Measurements from ENCODE around the gene MAGI2. TPM values are rescaled to one million over a fixed set of nuclear protein-coding genes. Genes with fewer than 3 reads are reported as not detected.

MAGI2 gene
- total RNA-seq, 1 experiment from 2014 or later = 0.52 TPM

DNA sequence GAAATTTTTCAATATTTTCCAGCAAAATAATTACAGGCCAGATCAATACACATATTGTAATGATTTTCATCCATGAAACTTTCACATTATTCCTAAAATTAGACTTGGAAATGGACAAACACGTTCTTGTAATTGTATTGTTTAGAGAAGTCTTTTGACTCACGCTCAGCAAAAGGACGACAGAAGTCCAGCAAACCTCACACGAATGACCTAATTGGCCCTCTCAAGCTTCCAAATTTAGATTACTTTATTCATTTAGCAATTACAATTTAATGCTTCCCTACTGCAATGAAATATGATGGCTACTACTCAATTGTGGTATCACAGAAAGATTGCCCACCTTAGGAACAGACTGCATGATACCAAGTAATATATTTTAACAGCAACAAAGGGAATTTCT is 702.2 kb downstream of the MAGI2 start:
- no TSS peak for BruUV-seq (replicated peaks)
- H3K4me1 Mint-ChIP-seq (ENCODE audit: low read depth, unreplicated experiment) = no peaks in the 10 kb centered on the region
- CTCF ChIA-PET = no interaction called here
- H3K27ac Mint-ChIP-seq (ENCODE audit: unreplicated experiment) = no peak overlapping the region
- H3K36me3 Mint-ChIP-seq (ENCODE audit: insufficient read depth, unreplicated experiment) = no peaks in the 10 kb centered on the region
- no peak for DNase-seq
- H3K27me3 Mint-ChIP-seq (ENCODE audit: unreplicated experiment) = no peaks in the 10 kb centered on the region
- H3K4me3 Mint-ChIP-seq (ENCODE audit: low read depth, unreplicated experiment) = no peak overlapping the region
- TF ChIP-seq, protein P1, sequence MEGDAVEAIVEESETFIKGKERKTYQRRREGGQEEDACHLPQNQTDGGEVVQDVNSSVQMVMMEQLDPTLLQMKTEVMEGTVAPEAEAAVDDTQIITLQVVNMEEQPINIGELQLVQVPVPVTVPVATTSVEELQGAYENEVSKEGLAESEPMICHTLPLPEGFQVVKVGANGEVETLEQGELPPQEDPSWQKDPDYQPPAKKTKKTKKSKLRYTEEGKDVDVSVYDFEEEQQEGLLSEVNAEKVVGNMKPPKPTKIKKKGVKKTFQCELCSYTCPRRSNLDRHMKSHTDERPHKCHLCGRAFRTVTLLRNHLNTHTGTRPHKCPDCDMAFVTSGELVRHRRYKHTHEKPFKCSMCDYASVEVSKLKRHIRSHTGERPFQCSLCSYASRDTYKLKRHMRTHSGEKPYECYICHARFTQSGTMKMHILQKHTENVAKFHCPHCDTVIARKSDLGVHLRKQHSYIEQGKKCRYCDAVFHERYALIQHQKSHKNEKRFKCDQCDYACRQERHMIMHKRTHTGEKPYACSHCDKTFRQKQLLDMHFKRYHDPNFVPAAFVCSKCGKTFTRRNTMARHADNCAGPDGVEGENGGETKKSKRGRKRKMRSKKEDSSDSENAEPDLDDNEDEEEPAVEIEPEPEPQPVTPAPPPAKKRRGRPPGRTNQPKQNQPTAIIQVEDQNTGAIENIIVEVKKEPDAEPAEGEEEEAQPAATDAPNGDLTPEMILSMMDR (IDR thresholded peaks at IDR 0.05; ENCODE audit: unreplicated experiment) = no peak
- no peaks in the 10 kb centered on the region for H3K9me3 Mint-ChIP-seq (ENCODE audit: low read depth, unreplicated experiment)
- intact Hi-C loops (cut with micrococcal nuclease; ENCODE audit: unreplicated experiment) = no loop called here

DNA sequence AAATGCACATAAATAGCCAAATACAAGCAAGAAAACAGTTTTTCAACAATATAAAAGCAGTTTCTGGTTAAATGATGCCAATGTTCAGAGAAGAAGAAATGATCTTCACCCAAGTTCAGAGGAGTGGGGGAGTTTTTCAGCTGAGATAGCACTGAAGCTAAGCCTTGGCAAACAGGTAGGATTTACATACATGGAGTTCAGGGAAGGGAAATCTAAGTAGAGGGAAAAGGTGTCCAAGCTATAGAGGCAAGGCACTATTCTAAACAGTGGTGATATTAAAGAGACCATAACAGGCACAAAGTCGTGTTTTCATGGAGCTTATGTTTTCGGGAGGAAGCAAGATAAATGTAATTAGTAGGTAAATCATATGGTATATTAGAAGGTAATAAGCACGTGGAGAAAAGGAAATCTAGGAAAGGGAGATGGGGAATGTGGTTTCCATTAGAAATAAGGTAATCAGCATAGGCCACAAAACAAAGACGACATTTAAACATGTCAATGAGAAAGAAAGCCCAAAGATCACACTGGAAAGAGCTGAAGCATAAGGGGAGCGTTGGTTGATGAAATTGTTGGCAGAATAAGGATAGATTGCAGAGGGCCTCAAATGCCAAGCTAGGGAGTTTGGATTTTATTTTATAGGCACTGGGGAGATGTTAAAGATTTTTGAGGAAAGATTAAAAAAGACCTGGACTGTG is 704.3 kb downstream of the MAGI2 start:
- Mint-ChIP-seq H3K4me3 (ENCODE audit: low read depth, unreplicated experiment) (no peak overlapping the region), H3K27ac (ENCODE audit: unreplicated experiment) (no peak overlapping the region), H3K4me1 (ENCODE audit: low read depth, unreplicated experiment) (no peaks in the 10 kb centered on the region), H3K27me3 (ENCODE audit: unreplicated experiment) (no peaks in the 10 kb centered on the region), H3K36me3 (ENCODE audit: insufficient read depth, unreplicated experiment) (no peaks in the 10 kb centered on the region), H3K9me3 (ENCODE audit: low read depth, unreplicated experiment) (no peaks in the 10 kb centered on the region)
- no peak for DNase-seq
- CTCF ChIA-PET = no interaction called here
- no TSS peak for BruUV-seq (replicated peaks)
- TF ChIP-seq, protein P1 (IDR thresholded peaks at IDR 0.05; ENCODE audit: unreplicated experiment) = no peak
- intact Hi-C loops (cut with micrococcal nuclease; ENCODE audit: unreplicated experiment) = no loop called here

DNA sequence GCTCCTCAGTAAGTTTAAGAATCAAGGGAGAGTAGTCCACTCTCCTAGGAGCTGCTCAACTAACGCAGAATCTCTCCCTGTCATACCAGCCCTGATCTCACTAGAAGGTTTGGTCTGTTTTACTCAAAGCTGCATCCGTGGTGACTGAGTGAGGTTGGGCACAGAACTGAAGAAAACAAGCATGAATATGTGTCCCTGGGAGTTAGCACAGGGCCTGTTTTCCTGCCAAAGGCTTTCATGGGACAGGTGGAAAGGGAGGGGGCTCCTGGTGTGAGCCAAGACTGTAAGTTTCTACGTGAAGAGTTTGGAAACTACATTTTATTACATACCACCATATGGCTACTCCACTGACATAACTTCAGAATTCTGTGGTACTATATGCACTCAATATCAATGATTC is 705.9 kb downstream of the MAGI2 start:
- Mint-ChIP-seq H3K27me3 (ENCODE audit: unreplicated experiment) (no peaks in the 10 kb centered on the region), H3K36me3 (ENCODE audit: insufficient read depth, unreplicated experiment) (no peaks in the 10 kb centered on the region), H3K9me3 (ENCODE audit: low read depth, unreplicated experiment) (no peaks in the 10 kb centered on the region), H3K27ac (ENCODE audit: unreplicated experiment) (no peak overlapping the region), H3K4me3 (ENCODE audit: low read depth, unreplicated experiment) (no peak overlapping the region), H3K4me1 (ENCODE audit: low read depth, unreplicated experiment) (no peaks in the 10 kb centered on the region)
- TF ChIP-seq, protein P1 (IDR thresholded peaks at IDR 0.05; ENCODE audit: unreplicated experiment) = no peak
- BruUV-seq (replicated peaks) = no TSS peak
- CTCF ChIA-PET = no interaction called here
- DNase-seq = no peak
- intact Hi-C loops (cut with micrococcal nuclease; ENCODE audit: unreplicated experiment) = no loop called here

DNA sequence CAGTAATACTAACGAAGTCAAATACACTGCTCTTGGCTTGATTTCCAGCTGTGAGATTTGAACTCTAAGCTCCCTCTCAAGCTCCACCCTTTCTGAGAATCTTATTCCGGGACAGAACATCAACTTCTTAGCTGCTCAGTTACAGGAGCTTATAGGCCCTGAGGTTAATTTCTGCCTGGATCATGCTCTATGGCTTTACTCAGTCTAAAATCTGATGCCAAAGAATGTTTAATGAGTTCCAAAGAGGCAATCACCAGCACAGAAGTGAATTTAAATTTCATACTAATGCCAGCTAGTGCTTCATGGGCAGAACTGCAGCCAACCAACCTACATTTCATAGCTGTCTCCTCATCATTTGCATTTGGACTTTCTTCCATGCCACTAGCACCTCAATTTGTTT is 707.2 kb downstream of the MAGI2 start:
- TF ChIP-seq, protein P1 (IDR thresholded peaks at IDR 0.05; ENCODE audit: unreplicated experiment) = no peak
- H3K4me1 Mint-ChIP-seq (ENCODE audit: low read depth, unreplicated experiment) = no peaks in the 10 kb centered on the region
- H3K27ac Mint-ChIP-seq (ENCODE audit: unreplicated experiment) = no peak overlapping the region
- no peaks in the 10 kb centered on the region for H3K36me3 Mint-ChIP-seq (ENCODE audit: insufficient read depth, unreplicated experiment)
- no peaks in the 10 kb centered on the region for H3K27me3 Mint-ChIP-seq (ENCODE audit: unreplicated experiment)
- no peak overlapping the region for H3K4me3 Mint-ChIP-seq (ENCODE audit: low read depth, unreplicated experiment)
- BruUV-seq (replicated peaks) = no TSS peak
- DNase-seq = no peak
- CTCF ChIA-PET = no interaction called here
- intact Hi-C loops (cut with micrococcal nuclease; ENCODE audit: unreplicated experiment) = no loop called here
- H3K9me3 Mint-ChIP-seq (ENCODE audit: low read depth, unreplicated experiment) = no peaks in the 10 kb centered on the region
